HG02973 (cell line): ENCODE measurements around the gene MS4A2.
"Not testable (repeated sequence)": the region's sequence is repeated elsewhere in the genome, so short reads cannot be mapped to it uniquely, and the experiment has no call there.

Experiments used
- ATAC-seq: cut with Tn5 transposase; IDR thresholded peaks from one replicate; pipeline ENCODE4 v1.9.1; 2021; ENCODE audit warnings: moderate library complexity; ENCODE audit not compliant: unreplicated experiment

Gene MS4A2

DNA sequence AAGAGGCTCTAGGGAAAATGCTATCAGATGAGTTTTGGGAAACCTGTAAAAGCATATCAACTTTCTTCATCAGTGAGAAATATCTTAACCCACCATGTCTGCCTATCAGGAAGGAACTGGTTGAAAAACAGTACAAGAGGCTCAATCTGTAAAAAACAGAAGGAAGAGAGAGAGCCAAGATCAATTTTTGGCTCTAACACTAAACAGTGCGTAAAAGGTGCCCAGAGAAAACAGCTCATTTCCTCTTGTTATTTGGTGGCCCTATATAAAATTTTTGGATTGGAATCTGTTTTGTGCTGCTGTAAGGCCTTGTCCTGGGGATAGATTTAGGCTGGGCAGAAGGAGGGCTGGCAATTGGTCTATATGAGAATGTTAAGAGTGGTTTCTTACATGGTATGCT lies 12.1 kb downstream of the MS4A2 start:
- no peak for ATAC-seq

DNA sequence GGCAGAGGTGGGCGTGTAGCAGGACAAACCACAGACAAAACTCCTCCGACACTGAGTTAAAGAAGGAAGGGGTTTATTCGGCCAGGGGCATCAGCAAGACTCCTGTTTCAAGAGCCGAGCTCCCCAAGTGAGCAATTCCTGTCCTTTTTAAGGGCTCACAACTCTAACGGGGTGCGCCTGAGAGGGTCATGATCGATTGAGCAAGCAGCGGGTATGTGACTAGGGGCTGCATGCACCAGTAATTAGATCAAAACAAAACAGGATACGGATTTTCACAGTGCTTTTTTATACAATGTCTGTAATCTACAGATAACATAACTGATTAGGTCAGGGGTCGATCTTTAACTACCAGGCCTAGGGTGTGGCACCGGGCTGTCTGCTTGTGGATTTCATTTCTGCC lies 12.9 kb downstream of the MS4A2 start:
- ATAC-seq: not testable (repeated sequence)

DNA sequence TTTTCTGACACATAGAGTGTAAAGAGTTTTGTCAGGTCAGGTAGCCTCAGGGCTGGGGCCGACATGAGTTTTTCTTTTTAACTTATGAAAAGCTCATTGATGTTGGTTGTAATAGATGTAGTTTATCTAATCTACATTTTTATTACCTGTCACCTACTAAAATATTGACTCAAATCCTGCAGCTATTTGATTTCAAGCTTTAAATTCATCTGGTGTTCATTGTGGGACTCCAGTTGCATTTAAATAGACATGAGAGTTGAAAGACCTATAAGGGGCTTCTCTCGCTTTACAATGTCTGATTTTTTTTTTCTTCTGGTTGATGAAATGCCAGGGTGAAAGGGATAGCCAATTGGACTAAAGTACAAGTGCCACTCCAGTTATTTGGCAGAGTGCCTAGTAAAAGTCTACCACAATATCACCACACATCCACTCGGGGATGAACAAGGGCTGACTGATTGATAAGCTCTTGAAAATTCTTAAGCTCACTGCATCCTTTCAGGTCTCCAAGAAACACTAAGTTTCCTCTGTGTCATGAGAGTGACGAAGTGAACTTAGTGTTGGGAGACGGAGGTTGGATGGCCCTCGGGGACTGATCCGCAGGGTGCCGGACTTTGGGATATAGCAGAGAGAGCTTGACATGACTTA lies 16.1 kb downstream of the MS4A2 start:
- ATAC-seq: not testable (repeated sequence)

DNA sequence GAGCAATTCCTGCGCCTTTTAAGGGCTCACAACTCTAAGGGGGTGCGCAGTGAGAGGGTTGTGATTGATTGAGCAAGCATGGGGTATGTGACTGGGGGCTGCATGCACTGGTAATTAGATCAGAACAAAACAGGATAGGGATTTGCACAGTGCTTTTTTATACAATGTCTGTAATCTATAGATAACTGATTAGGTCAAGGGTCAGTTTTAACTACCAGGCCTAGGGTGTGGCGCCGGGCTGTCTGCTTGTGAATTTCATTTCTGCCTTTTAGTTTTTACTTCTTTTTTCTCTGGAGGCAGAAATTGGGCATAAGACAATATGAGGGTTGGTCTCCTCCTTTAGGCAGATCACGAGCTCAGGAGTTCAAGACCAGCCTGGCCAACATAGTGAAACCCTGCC lies 20.2 kb downstream of the MS4A2 start:
- not testable (repeated sequence) for ATAC-seq

GRCh38 chr11:60111793-60112192 lies 23.3 kb downstream of the MS4A2 start:
- ATAC-seq: no peak

- ATAC-seq: no peak
Measured at GRCh38 chr11:60116996-60117790, 28.7 kb downstream of the MS4A2 start.

DNA sequence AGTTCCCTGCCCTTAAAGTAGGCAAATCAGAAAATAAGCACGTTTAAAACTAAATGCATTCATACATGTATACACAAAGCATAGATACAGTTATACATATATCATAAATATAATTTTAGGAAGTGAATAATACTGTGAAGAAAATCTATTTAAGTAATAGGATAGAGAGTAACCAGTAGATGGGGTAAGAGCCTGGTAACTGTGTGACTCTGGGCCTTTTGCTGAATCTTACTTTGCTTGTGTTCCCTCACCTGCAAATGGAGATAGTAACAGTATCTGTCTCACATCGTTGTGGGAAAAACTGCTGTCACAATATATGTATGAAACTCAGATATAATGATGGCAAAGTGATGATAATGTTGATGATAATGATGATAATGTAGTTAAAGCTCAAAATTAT lies 29.9 kb downstream of the MS4A2 start:
- ATAC-seq: no peak

DNA sequence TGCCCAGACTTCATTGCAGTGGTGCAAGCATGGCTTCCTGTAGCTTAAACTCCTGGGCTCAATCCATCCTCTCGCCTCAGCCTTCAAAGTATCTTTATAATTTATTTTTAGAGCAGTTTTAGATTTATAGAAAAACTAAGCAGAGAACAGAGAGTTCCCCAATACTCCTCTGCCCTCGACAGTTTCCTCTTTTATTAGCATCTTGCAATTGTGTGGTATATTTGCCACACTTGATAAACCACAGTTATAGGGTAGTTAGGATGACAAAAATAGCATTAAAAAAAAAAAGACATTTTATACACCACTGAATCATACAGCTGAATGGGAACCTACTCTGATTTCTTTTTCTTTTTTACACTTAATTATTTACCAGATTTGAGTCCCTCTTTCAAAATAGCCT lies 31.2 kb downstream of the MS4A2 start:
- no peak for ATAC-seq

DNA sequence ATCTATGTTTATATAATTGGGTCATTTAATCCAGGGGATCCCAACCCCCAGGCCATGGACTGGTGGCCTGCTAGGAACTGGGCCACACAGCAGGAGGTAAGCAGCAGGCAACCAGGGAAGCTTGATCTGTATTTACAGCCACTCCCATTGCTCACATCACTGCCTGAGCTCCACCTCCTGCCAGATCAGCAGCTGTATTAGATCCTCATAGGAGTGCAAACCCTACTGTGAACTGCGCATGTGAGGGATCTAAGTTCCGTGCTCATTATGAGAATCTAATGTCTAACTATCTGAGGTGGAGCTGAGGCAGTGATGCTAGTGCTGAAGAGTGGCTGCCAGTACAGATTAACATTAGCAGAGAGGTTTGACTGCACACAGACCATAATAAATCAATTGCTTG lies 32.8 kb downstream of the MS4A2 start:
- no peak for ATAC-seq

DNA sequence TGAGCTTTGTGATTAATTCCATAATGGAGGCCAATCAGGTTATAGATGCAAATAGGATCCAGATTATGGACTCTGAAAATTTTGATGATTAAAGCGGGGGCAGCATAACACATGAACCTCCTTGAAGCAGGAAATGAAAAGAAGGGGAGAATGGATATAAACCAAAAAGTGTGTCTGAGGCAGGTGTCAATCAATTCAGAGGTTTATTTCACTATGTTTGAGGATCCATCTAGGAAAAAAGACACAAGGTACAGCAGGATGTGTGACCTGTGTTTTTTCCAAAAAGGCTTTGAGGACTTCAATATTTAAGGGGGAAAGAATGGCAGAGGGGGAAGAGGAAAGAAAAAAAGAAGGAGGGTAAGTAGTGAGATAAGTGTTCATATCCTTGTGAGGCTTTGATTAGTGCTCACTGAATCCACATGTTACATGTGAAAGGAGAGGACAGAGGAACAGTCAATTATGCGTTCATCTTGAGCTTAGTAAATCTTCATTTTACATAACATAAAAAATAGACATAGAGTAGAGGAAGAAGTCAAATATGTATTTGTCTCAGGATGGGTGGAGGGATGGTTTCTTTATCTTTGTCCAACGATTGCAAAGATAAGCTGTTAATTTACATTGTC lies 34.1 kb downstream of the MS4A2 start:
- no peak for ATAC-seq

- ATAC-seq: no peak
Measured at GRCh38 chr11:60124802-60125432, 36.5 kb downstream of the MS4A2 start.

- ATAC-seq: no peak
Measured at GRCh38 chr11:60125956-60126585, 37.6 kb downstream of the MS4A2 start.

GRCh38 chr11:60127311-60127811 lies 38.9 kb downstream of the MS4A2 start:
- ATAC-seq: no peak

DNA sequence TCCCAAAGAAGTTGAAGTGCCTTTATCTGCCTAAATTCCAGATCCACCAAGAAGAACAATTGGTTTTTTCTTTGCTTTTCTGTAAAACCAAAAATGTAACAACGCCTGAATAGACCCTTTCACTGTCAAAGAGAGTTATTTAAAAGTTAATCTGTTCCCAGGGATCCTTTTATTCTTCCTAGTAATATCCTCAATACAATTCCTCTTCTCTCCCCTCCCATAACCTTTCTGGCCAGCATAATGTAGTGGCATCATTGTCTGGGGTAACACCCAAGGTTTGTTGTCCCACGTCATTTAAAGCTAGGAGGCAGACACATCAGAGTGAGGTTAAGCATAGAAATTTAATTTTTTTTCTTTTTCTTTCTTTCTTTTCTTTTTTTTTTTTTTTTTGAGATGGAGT lies 39.9 kb downstream of the MS4A2 start:
- no peak for ATAC-seq

DNA sequence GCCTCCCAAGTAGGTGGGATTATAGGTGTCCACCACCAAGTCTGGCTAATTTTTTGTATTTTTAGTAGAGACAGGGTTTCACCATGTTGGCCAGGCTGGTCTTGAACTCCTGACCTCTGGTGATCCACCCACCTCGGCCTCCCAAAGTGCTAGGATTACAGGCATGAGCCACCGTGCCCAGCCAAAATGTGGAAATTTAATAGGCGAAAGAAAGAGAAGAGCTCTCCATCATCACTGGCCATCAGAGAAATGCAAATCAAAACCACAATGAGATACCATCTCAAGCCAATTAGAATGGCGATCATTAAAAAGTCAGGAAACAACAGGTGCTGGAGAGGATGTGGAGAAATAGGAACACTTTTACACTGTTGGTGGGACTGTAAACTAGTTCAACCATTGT lies 40.4 kb downstream of the MS4A2 start:
- not testable (repeated sequence) for ATAC-seq

GRCh38 chr11:60129853-60130252 lies 41.4 kb downstream of the MS4A2 start:
- ATAC-seq: no peak

GRCh38 chr11:60130496-60130895 lies 42.0 kb downstream of the MS4A2 start:
- no peak for ATAC-seq

GRCh38 chr11:60131912-60132311 lies 43.4 kb downstream of the MS4A2 start:
- ATAC-seq: no peak

DNA sequence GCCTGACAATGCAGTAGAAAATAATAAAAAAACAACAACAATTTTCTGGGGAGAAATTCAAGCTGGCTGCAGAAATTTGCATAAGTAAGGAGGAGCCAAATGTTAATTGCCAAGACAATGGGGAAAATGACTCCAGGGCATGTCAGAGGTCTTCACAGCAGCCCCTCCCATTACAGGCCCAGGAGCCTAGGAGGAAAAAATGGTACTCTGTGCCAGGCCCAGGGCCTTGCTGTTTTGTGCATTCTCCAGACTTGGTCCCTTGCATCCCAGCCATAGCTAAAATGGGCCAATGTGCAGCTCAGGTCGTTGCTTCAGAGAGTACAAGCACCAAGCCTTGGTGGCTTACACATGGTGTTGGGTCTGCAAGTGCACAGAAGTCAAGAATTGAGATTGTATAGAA lies 45.5 kb downstream of the MS4A2 start:
- ATAC-seq: no peak

DNA sequence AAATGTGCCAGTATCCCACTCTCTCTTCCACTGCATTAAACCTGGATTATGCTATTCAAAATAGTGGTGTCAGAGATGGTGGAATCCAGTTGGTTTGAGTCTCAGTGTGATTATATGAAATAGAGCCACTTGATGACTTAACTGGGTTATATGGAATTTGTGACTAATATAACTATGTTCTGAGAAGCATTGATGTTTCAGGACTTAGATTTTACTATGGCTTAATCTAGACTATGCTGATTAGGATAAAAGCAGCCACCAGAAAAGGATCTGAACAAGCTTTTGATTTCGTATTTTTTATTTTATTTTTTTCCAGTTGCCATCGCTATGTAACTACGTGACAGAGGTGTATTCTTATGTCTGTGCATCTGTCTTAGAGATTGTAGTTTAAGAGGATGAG lies 55.3 kb downstream of the MS4A2 start:
- ATAC-seq: no peak

GRCh38 chr11:60145677-60146076 lies 57.2 kb downstream of the MS4A2 start:
- no peak for ATAC-seq
